HepG2 (cell line): ENCODE results near the gene SHLD1. TPM values are rescaled to one million over a fixed set of nuclear protein-coding genes. Genes with fewer than 3 reads are reported as not detected.

Source experiments
- SMC3 ChIP-seq: IDR thresholded peaks from 2 replicates; pipeline ENCODE4 v1.6.1; 2011; ENCODE audit warnings: low read length, improper control_type of control experiment
- SOX5 ChIP-seq: IDR thresholded peaks from 2 replicates; pipeline ENCODE4 v1.6.1; 2016; ENCODE audit warnings: borderline replicate concordance
- SRY ChIP-seq: sonication (generic); formaldehyde crosslinking; IDR thresholded peaks from 2 replicates; pipeline ENCODE4 v1.8.0; 2022; ENCODE audit warnings: mild to moderate bottlenecking, missing genetic modification reagents
- ZNF460 ChIP-seq: sonication (generic); formaldehyde crosslinking; IDR thresholded peaks from 2 replicates; pipeline ENCODE4 v1.5.1; 2020; ENCODE audit warnings: missing genetic modification reagents, mild to moderate bottlenecking, borderline replicate concordance
- polyA plus RNA-seq, 8 experiments: library from polyadenylated mRNA; depleted of rRNA in 3 of 8; stranded (reverse) in 7 of 8; unstranded in 1 of 8; fragments of >200 nt; fragmentation: Illumina TruSeq in 4 of 8; extraction: Trizol in 4 of 8; gene quantifications; 2 replicates each; pipeline versions ENCODE4 v1.2.1 to v1.2.3, GENCODE V29; 2011 to 2016; ENCODE audit warnings: low read depth in 4 of 8, missing spikeins in 1 of 8, mixed read lengths in 1 of 8; ENCODE audit not compliant: insufficient read depth in 1 of 8
- total RNA-seq, 5 experiments: library from RNA; depleted of rRNA; stranded (reverse); fragments of >200 nt; fragmentation: Illumina TruSeq; extraction: Trizol; gene quantifications; 2 replicates each; pipeline ENCODE4 v1.2.3, GENCODE V29; 2016; ENCODE audit warnings: low read depth in 1 of 5
- TF ChIP-seq, protein P1 (sequence below): sonication (generic); formaldehyde crosslinking; IDR thresholded peaks from 2 replicates; pipeline ENCODE4 v1.4.0; 2020; ENCODE audit warnings: missing genetic modification reagents
- TF ChIP-seq, protein P2 (sequence below): sonication (generic); formaldehyde crosslinking; IDR thresholded peaks from 2 replicates; pipeline ENCODE4 v1.8.0; 2022; ENCODE audit warnings: mild to moderate bottlenecking, missing genetic modification reagents
- TF ChIP-seq, protein P3 (sequence below): sonication (generic); formaldehyde crosslinking; conservative IDR thresholded peaks from 2 replicates; pipeline ENCODE4 v1.8.0; 2022; ENCODE audit warnings: missing genetic modification reagents
- TF ChIP-seq, protein P4 (sequence below), 2 experiments: fragments of 450-650 bp in 1 of 2; sonication (generic) in 1 of 2; formaldehyde crosslinking in 1 of 2; IDR thresholded peaks; 2 replicates each; pipeline versions ENCODE4 v1.6.1 to v1.8.0; 2016 to 2022; ENCODE audit warnings: antibody characterized with exemption in 1 of 2, mild to moderate bottlenecking in 1 of 2, missing genetic modification reagents in 1 of 2
- TF ChIP-seq, protein P5 (sequence below): IDR thresholded peaks from 2 replicates; pipeline ENCODE4 v1.6.1; 2018; ENCODE audit warnings: missing genetic modification reagents

The SHLD1 gene
- total and polyA plus RNA-seq, 2 of the 13 experiments (the other 11 are each of a cell fraction or from before 2014, with no cell fraction given) = 8.9 to 10.0 TPM

DNA sequence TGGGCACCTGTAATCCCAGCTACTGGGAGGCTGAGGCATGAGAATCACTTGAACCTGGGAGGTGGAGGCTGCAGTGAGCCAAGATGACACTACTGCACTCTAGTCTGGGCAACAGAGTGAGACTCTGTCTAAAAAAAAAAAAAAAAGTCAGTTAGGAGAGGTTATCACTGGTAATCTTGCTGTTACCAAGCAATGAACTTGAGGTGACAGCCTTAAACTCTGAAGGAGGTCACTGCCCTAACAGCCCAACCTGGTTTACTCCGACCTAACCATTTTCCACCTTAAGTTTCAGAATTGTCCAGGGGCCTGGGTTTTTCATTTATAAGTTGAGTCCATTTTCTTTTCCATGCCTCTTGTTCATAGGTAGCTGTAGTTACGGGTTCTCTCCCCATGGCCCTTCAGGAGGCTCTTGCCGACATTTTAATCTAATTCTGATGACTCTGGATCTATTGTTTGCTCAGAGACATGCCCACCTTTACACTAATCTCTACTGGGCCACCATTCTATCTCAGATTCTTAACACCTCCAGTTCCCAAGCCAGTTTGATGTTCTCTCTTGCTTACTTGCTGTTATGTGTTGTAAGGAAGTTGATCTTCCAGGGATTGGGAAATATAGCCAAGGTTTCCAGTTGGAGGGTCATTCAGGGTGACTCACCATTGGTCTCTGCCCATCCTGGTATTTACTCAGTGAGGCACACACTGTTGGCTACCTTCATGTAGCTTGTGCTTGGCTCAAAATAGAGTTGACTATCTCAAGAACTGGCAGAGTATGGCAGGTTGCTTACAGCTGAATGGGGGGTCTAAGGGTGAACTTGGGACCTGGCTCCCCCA lies 29.1 kb downstream of the SHLD1 start (continued):
- TF ChIP-seq, protein P1, sequence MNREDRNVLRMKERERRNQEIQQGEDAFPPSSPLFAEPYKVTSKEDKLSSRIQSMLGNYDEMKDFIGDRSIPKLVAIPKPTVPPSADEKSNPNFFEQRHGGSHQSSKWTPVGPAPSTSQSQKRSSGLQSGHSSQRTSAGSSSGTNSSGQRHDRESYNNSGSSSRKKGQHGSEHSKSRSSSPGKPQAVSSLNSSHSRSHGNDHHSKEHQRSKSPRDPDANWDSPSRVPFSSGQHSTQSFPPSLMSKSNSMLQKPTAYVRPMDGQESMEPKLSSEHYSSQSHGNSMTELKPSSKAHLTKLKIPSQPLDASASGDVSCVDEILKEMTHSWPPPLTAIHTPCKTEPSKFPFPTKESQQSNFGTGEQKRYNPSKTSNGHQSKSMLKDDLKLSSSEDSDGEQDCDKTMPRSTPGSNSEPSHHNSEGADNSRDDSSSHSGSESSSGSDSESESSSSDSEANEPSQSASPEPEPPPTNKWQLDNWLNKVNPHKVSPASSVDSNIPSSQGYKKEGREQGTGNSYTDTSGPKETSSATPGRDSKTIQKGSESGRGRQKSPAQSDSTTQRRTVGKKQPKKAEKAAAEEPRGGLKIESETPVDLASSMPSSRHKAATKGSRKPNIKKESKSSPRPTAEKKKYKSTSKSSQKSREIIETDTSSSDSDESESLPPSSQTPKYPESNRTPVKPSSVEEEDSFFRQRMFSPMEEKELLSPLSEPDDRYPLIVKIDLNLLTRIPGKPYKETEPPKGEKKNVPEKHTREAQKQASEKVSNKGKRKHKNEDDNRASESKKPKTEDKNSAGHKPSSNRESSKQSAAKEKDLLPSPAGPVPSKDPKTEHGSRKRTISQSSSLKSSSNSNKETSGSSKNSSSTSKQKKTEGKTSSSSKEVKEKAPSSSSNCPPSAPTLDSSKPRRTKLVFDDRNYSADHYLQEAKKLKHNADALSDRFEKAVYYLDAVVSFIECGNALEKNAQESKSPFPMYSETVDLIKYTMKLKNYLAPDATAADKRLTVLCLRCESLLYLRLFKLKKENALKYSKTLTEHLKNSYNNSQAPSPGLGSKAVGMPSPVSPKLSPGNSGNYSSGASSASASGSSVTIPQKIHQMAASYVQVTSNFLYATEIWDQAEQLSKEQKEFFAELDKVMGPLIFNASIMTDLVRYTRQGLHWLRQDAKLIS (CRISPR knock-in tag) = no peak
- TF ChIP-seq ZNF460 (CRISPR knock-in tag) (no peak), SMC3 (peak; percentile 41), SOX5 (CRISPR knock-in tag) (peak; percentile 94), SRY (CRISPR knock-in tag) (0 out of 2 replicates have a peak, but pooled peaks have one; percentile 19)
- TF ChIP-seq, protein P2, sequence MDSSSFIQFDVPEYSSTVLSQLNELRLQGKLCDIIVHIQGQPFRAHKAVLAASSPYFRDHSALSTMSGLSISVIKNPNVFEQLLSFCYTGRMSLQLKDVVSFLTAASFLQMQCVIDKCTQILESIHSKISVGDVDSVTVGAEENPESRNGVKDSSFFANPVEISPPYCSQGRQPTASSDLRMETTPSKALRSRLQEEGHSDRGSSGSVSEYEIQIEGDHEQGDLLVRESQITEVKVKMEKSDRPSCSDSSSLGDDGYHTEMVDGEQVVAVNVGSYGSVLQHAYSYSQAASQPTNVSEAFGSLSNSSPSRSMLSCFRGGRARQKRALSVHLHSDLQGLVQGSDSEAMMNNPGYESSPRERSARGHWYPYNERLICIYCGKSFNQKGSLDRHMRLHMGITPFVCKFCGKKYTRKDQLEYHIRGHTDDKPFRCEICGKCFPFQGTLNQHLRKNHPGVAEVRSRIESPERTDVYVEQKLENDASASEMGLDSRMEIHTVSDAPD (CRISPR knock-in tag) = peak; percentile 84; the same call in 1 of the 2 replicates
- TF ChIP-seq, protein P3, sequence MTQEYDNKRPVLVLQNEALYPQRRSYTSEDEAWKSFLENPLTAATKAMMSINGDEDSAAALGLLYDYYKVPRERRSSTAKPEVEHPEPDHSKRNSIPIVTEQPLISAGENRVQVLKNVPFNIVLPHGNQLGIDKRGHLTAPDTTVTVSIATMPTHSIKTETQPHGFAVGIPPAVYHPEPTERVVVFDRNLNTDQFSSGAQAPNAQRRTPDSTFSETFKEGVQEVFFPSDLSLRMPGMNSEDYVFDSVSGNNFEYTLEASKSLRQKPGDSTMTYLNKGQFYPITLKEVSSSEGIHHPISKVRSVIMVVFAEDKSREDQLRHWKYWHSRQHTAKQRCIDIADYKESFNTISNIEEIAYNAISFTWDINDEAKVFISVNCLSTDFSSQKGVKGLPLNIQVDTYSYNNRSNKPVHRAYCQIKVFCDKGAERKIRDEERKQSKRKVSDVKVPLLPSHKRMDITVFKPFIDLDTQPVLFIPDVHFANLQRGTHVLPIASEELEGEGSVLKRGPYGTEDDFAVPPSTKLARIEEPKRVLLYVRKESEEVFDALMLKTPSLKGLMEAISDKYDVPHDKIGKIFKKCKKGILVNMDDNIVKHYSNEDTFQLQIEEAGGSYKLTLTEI = no peak
- TF ChIP-seq, protein P4, sequence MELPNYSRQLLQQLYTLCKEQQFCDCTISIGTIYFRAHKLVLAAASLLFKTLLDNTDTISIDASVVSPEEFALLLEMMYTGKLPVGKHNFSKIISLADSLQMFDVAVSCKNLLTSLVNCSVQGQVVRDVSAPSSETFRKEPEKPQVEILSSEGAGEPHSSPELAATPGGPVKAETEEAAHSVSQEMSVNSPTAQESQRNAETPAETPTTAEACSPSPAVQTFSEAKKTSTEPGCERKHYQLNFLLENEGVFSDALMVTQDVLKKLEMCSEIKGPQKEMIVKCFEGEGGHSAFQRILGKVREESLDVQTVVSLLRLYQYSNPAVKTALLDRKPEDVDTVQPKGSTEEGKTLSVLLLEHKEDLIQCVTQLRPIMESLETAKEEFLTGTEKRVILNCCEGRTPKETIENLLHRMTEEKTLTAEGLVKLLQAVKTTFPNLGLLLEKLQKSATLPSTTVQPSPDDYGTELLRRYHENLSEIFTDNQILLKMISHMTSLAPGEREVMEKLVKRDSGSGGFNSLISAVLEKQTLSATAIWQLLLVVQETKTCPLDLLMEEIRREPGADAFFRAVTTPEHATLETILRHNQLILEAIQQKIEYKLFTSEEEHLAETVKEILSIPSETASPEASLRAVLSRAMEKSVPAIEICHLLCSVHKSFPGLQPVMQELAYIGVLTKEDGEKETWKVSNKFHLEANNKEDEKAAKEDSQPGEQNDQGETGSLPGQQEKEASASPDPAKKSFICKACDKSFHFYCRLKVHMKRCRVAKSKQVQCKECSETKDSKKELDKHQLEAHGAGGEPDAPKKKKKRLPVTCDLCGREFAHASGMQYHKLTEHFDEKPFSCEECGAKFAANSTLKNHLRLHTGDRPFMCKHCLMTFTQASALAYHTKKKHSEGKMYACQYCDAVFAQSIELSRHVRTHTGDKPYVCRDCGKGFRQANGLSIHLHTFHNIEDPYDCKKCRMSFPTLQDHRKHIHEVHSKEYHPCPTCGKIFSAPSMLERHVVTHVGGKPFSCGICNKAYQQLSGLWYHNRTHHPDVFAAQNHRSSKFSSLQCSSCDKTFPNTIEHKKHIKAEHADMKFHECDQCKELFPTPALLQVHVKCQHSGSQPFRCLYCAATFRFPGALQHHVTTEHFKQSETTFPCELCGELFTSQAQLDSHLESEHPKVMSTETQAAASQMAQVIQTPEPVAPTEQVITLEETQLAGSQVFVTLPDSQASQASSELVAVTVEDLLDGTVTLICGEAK (IDR thresholded peaks at IDR 0.05) = no peak
- TF ChIP-seq, protein P4 (CRISPR knock-in tag; IDR thresholded peaks at IDR 0.05) = no peak; the same call in 1 of the 2 replicates
- TF ChIP-seq, protein P5, sequence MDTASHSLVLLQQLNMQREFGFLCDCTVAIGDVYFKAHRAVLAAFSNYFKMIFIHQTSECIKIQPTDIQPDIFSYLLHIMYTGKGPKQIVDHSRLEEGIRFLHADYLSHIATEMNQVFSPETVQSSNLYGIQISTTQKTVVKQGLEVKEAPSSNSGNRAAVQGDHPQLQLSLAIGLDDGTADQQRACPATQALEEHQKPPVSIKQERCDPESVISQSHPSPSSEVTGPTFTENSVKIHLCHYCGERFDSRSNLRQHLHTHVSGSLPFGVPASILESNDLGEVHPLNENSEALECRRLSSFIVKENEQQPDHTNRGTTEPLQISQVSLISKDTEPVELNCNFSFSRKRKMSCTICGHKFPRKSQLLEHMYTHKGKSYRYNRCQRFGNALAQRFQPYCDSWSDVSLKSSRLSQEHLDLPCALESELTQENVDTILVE (CRISPR knock-in tag) = peak; percentile 78; the same call in 1 of the 2 replicates
